22Rv1 (cell line): ENCODE results near the gene LAMTOR4.

Experiments used
- CTCF ChIP-seq: fragments of 450-650 bp; IDR thresholded peaks from 2 replicates; pipeline ENCODE4 v1.5.1; 2017; ENCODE audit warnings: mild to moderate bottlenecking
- ZFX ChIP-seq: fragments of 450-650 bp; IDR thresholded peaks from 2 replicates; pipeline ENCODE4 v1.6.1; 2017; ENCODE audit warnings: antibody characterized with exemption, borderline replicate concordance

GRCh38 chr7:100111914-100112313 is 36.8 kb upstream of the LAMTOR4 start:
- no peak for TF ChIP-seq CTCF
- no peak for TF ChIP-seq ZFX
